Gastroesophageal sphincter (tissue), 3 donors: ENCODE data around the gene SLC12A6.

Source experiments
- CTCF ChIP-seq, 4 experiments: fragments of 200-600 bp in 2 of 4; fragments of 450-650 bp in 2 of 4; sonication (generic) in 1 of 4; IDR thresholded peaks; one replicate each; pipeline ENCODE4 v1.5.1; 2017 to 2019; ENCODE audit warnings: antibody characterized with exemption in 4 of 4, mild to moderate bottlenecking in 2 of 4, moderate library complexity in 2 of 4
- POLR2A ChIP-seq, 2 donors: fragments of 450-650 bp; IDR thresholded peaks; one replicate each; pipeline ENCODE4 v1.6.1; 2017; ENCODE audit warnings: antibody characterized with exemption in 2 of 2, mild to moderate bottlenecking in 2 of 2, moderate library complexity in 1 of 2
- POLR2AphosphoS5 ChIP-seq: sonication (generic); formaldehyde crosslinking; IDR thresholded peaks from one replicate; pipeline ENCODE4 v1.6.1; 2017; ENCODE audit warnings: antibody characterized with exemption

DNA sequence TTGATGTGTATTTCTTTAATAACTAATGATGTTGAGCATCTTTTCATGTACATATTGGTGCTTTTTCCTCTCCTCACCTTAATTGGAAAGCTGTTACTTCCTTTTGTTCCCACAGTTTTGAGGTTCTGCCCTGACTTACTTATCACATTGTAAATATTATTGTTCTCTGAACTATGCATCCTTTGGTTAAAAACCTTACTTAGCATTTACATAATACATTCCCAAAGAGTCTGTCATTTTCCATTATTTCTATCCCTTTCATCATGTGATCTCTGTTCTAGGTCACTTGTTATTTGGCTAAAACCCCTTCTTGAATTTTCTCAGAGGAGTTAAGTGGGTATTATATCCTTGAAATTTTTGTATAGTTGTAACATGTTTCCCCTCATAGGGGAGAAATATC lies 33.0 kb downstream of the SLC12A6 start:
- TF ChIP-seq POLR2AphosphoS5 (no peak), POLR2A (IDR thresholded peaks at IDR 0.05) (no peak), CTCF (IDR thresholded peaks at IDR 0.05) (no peak)
